Ishikawa (cell line): ENCODE measurements around the gene RASSF7.

Source experiments
- CEBPB ChIP-seq: IDR thresholded peaks from 2 replicates; pipeline ENCODE4 v1.6.1; 2012
- CREB1 ChIP-seq: IDR thresholded peaks from 2 replicates; pipeline ENCODE4 v1.6.1; 2012; ENCODE audit warnings: low read depth
- EGR1 ChIP-seq: IDR thresholded peaks from 2 replicates; pipeline ENCODE4 v1.6.1; 2012
- EP300 ChIP-seq: IDR thresholded peaks from 2 replicates; pipeline ENCODE4 v1.6.1; 2012; ENCODE audit warnings: borderline replicate concordance
- FOXM1 ChIP-seq: IDR thresholded peaks from 2 replicates; pipeline ENCODE4 v1.6.1; 2012; ENCODE audit warnings: low read depth, borderline replicate concordance
- MAX ChIP-seq: IDR thresholded peaks from 2 replicates; pipeline ENCODE4 v1.6.1; 2012
- NFIC ChIP-seq: IDR thresholded peaks from 2 replicates; pipeline ENCODE4 v1.6.1; 2012
- RAD21 ChIP-seq: IDR thresholded peaks from 2 replicates; pipeline ENCODE4 v1.6.1; 2012; ENCODE audit warnings: low read depth
- REST ChIP-seq: IDR thresholded peaks from 2 replicates; pipeline ENCODE4 v1.6.1; 2012; ENCODE audit warnings: low read depth, mild to moderate bottlenecking
- TAF1 ChIP-seq: IDR thresholded peaks from 2 replicates; pipeline ENCODE4 v1.6.1; 2012; ENCODE audit warnings: low read depth, mild to moderate bottlenecking
- TCF12 ChIP-seq: IDR thresholded peaks from 2 replicates; pipeline ENCODE4 v1.6.1; 2012; ENCODE audit warnings: low read depth
- TEAD4 ChIP-seq: IDR thresholded peaks from 2 replicates; pipeline ENCODE4 v1.6.1; 2012
- USF1 ChIP-seq: IDR thresholded peaks from 2 replicates; pipeline ENCODE4 v1.6.1; 2012
- YY1 ChIP-seq: IDR thresholded peaks from 2 replicates; pipeline ENCODE4 v1.6.1; 2012; ENCODE audit warnings: low read depth
- ZBTB7A ChIP-seq: IDR thresholded peaks from 2 replicates; pipeline ENCODE4 v1.6.1; 2012; ENCODE audit warnings: low read depth

Gene RASSF7

GRCh38 chr11:560305-561147 lies at the start of gene RASSF7, which contains the start of gene LMNTD2:
TSS of gene RASSF7 (plus strand) at chr11:560970. CDS start at chr11:561769, 799 bp downstream.
TSS of gene LMNTD2 (minus strand) at chr11:560738. CDS start at chr11:560716, 22 bp downstream.
- TF ChIP-seq ZBTB7A (peak; percentile 94), NFIC (no peak), TEAD4 (no peak), USF1 (0 out of 2 replicates have a peak, but pooled peaks have one; percentile 4), EP300 (peak; percentile 39; the same call in 1 of the 2 replicates), CREB1 (peak; percentile 45), CEBPB (no peak), REST (no peak), EGR1 (peak; percentile 47), TCF12 (peak; percentile 49), MAX (peak; percentile 52), RAD21 (no peak), YY1 (no peak), TAF1 (peak; percentile 42; the same call in 1 of the 2 replicates), FOXM1 (no peak)

- TF ChIP-seq FOXM1, result no peak
- TF ChIP-seq USF1, result no peak
- TF ChIP-seq REST, result no peak
- no peak for TF ChIP-seq RAD21
- TF ChIP-seq MAX, result no peak
- TF ChIP-seq TCF12, result no peak
- no peak for TF ChIP-seq ZBTB7A
- no peak for TF ChIP-seq TAF1
Observed at GRCh38 chr11:512761-513595, 47.8 kb upstream of the RASSF7 start.

GRCh38 chr11:514606-515005 lies 46.2 kb upstream of the RASSF7 start:
- TF ChIP-seq CEBPB (no peak), CREB1 (no peak), MAX (no peak), FOXM1 (no peak), ZBTB7A (no peak), TCF12 (no peak), REST (no peak), EP300 (no peak), USF1 (no peak), TAF1 (no peak), TEAD4 (no peak), NFIC (no peak), YY1 (no peak), RAD21 (no peak), EGR1 (no peak)
